GM12873 (cell line): ENCODE measurements around the gene CSMD2.

Experiments
- TF ChIP-seq, protein P1 (sequence below): IDR thresholded peaks from 2 replicates; pipeline ENCODE4 v1.5.1; 2012; ENCODE audit warnings: low read depth, mild to moderate bottlenecking, moderate library complexity, low read length, control low read depth; ENCODE audit not compliant: insufficient read depth; ENCODE audit errors: missing control alignments

The CSMD2 gene

DNA sequence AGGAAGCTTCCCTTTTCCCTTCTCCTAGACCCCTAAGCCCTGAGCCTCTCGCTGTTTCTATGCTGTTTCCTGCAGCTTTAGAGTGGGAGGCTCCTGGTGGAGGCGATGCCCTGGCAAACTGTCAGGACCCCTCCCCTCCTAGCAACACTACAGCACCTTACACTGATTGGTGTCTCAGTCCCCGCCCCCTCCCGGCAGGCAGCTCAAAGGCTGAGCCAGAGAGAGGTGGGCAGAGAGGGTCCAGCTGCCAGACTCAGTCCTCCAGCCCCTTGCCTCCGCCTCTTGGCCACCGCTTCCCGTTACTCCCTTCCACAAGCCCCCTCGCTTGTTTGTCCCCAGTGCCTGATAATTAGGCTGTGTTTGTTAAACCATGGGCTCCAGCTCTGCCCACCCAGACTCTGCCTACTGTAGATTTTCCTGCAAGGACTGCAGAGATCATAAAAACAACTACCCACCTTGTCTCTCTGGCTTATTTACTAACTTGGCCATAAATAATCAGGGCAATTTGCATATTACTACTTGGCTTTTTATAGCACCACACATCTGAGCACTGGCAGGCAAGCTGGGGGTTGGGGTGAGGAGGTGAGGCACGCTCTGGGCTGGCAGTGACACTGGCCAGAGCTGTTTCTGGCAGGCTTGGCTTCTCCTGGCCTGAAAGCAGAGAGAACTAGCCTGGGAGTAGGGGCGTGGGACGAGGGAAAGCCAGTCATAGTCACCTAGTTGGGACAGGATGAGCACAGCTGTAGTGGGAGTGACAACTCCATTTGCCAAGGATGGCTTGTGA is 107.5 kb downstream of the CSMD2 start:
- TF ChIP-seq, protein P1, sequence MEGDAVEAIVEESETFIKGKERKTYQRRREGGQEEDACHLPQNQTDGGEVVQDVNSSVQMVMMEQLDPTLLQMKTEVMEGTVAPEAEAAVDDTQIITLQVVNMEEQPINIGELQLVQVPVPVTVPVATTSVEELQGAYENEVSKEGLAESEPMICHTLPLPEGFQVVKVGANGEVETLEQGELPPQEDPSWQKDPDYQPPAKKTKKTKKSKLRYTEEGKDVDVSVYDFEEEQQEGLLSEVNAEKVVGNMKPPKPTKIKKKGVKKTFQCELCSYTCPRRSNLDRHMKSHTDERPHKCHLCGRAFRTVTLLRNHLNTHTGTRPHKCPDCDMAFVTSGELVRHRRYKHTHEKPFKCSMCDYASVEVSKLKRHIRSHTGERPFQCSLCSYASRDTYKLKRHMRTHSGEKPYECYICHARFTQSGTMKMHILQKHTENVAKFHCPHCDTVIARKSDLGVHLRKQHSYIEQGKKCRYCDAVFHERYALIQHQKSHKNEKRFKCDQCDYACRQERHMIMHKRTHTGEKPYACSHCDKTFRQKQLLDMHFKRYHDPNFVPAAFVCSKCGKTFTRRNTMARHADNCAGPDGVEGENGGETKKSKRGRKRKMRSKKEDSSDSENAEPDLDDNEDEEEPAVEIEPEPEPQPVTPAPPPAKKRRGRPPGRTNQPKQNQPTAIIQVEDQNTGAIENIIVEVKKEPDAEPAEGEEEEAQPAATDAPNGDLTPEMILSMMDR: no peak

DNA sequence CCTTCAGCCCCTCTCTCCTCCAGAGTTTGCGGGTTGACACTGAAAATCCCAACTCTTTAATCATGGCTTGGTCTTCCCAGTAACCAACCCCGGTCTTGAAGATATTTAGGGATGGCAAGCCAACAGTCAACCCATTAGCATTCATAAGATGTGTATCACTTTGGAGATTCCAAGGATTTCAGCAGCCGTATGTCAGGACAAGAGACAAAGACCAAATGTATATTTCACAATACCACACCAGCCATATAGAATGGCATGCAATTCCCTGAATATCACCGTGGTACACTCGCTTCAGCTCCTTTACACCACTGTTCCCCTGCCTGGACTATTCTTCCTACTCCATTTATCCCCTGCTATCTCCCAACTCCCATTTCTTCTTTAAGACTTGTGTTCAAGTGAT is 109.2 kb downstream of the CSMD2 start:
- TF ChIP-seq, protein P1: no peak

DNA sequence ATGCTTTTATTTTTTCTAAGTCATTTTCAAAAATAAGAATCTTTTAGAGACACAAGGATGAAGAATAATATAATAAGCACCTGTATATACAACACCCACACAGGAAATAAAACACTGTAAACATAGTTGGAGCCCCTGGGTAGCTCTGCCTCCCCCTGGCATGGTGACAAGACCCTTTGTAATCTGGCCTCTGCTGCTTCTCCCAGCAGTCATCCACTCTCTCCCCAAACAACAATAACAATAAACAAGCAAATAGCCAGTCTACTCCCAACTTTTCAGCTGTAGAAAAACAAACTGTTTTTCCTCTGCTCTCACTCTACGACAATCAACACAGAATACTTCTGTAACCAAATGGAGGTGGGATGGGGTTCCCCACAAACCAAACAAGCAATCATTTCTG is 110.1 kb downstream of the CSMD2 start:
- TF ChIP-seq, protein P1: no peak

DNA sequence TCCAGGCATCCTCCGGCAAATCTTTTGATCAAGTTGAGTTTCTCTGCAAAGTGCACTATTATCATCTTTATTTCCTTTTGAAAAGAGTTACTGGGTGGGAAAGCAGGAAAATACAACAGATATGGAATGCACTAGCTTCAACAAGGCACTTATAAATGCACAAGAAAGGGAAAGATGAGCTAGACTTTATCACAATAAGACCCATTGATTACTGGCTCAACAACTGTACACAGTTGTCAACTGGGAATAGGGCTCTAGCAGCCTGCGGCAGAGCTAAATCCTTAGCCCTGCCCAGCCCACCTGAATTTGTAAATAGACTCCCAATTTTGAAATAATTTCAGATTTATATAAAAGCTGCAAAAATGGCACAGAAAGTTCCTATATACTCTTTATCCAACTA is 111.4 kb downstream of the CSMD2 start:
- TF ChIP-seq, protein P1: no peak

DNA sequence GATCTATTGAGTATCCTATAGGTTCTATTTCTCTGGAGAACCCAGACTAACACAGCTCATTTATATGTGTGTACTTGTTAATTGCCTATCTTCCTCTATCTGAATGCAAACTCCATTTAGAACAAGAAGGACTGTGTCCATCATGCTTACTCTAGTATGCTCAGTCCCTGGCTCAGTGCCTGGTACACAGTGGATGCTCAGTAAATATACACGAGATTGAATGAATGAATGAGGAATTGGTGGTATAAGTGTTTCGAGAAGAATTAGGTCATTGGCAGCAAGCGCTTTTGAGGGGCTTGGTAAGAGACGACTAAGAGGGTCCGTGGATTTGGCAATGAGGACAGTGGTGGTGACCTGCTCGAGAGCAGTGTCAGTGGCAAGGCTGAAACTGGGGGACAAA is 112.5 kb downstream of the CSMD2 start:
- TF ChIP-seq, protein P1: no peak

DNA sequence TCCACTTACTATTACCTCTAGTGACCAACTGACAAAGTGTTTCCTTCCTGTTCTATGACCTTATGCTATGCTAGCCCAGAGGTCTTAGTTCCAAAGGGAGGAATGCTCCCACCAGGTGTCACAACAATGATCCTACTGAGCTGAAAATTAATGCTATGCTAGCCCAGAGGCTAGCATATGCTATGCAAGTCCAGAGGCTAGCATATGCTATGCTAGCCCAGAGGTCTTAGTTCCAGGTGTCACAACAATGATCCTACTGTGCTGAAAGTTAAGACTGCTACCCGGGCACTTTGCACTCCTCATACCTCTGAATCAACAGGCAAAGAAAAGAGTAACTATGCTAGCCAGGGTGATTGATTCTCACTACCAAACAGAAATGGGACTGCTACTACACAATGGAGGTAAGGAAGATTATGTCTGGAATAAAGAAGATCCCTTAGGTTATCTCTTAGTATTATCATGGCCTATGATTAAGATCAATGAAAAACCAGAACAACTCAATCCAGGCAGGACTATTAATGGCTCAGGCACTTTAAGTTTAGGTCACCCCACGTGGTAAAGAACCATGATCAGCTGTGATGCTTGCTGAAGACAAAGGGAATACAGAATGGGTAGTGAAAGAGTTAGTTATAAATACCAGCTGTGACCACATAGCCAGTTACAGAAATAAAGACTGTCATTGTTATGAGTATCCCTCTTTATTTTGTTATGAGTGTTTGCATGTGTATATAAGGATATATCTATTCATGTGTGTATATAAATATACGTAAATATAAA is 114.1 kb downstream of the CSMD2 start:
- TF ChIP-seq, protein P1: no peak

DNA sequence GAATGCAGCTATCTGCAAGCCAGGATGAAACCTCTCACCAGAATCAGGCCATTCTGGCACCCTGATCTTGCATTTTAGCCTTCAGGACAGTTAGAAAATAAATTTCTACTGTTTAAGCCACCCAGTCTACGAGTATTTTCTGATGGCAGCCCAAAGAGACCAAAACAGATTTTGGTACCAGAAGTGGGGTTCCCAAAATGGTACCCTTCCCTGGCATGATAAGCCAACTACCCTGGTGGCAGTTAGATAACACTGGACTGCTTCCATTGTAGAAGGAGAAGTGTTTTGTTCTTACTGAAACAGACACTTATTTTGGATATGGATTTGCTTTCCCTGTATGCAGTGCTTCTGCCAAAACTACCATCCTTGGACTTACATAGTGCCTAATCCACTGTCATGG is 115.0 kb downstream of the CSMD2 start:
- TF ChIP-seq, protein P1: no peak
